ENCODE data around the gene DNAH1. TPM values are rescaled to one million over a fixed set of nuclear protein-coding genes. Genes with fewer than 3 reads are reported as not detected.

The DNAH1 gene
- total RNA-seq, 2 experiments from 2014 or later: 5.8 to 14.2 TPM

DNA sequence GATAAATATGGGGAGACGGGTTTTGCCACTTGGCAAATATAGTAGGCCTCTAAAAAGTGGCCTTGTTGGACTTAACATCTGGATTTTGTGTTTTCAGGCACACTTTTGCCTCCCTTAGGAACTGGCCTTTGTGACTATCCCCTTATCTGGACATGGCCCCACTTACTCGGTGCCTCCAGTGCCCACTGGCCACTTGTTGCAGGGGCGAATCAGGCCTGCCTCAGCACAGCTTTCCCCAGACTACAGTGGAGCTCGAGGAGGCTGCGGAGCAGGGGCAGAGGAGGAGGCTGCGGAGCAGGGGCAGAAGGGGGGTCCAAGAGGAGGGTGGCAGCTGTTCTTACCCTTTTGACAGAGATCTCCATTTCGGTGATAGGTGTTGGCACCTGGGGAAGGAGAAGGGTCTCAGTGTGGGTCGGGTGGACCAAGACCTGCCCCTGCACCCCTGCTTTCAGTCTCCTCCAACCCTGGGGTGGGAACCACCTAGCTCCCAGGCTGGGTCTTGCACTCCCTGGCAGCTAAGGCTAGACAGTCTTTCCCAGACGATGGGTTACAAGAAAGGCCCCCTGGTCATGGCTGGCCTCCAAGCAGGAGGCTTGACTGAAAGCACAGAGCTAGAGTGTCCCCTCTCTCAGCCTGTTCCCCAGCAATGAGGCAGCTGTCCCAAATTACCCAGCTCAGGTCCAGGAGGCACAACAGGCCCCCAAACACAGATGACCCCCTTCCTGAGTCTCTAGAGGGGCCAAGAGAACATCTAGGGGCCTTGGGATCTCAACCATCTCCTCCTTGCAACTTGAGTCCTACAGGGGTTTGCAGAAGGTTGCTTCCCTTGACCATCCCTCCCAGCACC, 122.7 kb downstream of the DNAH1 start:
- no peaks in the 10 kb centered on the region for H3K36me3 ChIP-seq (ENCODE audit: insufficient read depth, low read length)
- POLR2A ChIA-PET: no interaction called here
- no peaks in the 10 kb centered on the region for H3K9me3 ChIP-seq (ENCODE audit: low read length)
- H3K4me2 ChIP-seq (ENCODE audit: low read length): no peak overlapping the region
- H2AFZ ChIP-seq (ENCODE audit: low read length): no peak overlapping the region
- CTCF ChIA-PET (ENCODE audit: unreplicated experiment): no interaction called here
- peaks cover 8% of the 10 kb centered on the region for H3K4me1 ChIP-seq (ENCODE audit: insufficient read depth, low read length, poor library complexity, severe bottlenecking)
- H3K9me2 ChIP-seq (ENCODE audit: insufficient read depth, low read length): no peaks in the 10 kb centered on the region
- no TSS peak for BruUV-seq (replicated peaks)
- no peak overlapping the region for H3K4me3 ChIP-seq (ENCODE audit: low read depth, low read length, poor library complexity, severe bottlenecking)
- no peaks in the 10 kb centered on the region for H3K79me2 ChIP-seq (ENCODE audit: insufficient read depth, low read depth, low read length)
- H4K20me1 ChIP-seq (ENCODE audit: insufficient read depth, low read length): no peaks in the 10 kb centered on the region
- H3K27ac ChIP-seq (ENCODE audit: low read depth, low read length, poor library complexity, severe bottlenecking): no peak overlapping the region
- TF ChIP-seq, protein P1, sequence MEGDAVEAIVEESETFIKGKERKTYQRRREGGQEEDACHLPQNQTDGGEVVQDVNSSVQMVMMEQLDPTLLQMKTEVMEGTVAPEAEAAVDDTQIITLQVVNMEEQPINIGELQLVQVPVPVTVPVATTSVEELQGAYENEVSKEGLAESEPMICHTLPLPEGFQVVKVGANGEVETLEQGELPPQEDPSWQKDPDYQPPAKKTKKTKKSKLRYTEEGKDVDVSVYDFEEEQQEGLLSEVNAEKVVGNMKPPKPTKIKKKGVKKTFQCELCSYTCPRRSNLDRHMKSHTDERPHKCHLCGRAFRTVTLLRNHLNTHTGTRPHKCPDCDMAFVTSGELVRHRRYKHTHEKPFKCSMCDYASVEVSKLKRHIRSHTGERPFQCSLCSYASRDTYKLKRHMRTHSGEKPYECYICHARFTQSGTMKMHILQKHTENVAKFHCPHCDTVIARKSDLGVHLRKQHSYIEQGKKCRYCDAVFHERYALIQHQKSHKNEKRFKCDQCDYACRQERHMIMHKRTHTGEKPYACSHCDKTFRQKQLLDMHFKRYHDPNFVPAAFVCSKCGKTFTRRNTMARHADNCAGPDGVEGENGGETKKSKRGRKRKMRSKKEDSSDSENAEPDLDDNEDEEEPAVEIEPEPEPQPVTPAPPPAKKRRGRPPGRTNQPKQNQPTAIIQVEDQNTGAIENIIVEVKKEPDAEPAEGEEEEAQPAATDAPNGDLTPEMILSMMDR (conservative IDR thresholded peaks at IDR 0.05; ENCODE audit: low read length): no peak
- TF ChIP-seq EZH2phosphoT487 (IDR thresholded peaks at IDR 0.05; ENCODE audit: borderline replicate concordance, low read depth, low read length): no peak
- intact Hi-C loops (cut with micrococcal nuclease; ENCODE audit: unreplicated experiment): no loop called here
- no peak for DNase-seq (ENCODE audit: low spot score)

DNA sequence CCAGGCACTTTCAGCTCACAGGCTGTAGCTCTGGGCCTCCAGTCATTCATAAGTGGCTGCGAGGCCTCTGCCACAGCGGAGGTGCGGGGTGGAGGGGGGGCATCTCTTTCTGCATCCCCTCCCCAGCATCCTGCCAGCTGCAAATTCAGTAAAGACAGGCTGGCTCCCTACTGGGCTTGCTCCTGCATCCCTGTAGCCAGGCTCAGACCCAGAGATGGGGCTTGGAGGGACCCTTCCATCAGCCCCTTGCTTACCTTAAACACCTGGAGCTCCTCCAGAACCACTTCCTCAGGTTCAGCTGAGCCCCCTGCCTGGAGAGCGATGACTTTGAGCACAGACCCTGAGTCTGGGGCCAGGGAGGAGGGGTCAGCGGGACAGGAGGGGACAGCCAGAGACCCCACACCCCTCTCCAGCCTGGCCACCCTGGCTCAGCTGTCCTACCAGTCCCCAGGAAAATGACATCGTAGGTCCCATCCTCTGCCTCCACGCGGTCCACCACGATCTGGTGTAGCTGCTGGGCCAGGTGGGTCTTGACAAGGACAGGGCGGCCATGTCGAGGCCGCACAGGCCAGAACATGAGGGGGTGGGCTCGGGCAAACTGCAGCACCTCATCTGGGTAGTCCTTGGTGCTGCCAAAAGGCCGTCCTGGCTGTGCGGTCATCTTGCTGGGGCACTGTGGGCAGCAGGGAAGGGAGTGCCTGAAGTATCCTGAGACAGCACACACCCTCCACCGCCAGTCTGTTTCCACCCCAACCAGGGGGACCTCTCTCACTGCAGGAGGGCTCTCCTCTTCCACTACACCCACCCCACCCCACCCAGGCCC, 123.5 kb downstream of the DNAH1 start:
- H3K9me2 ChIP-seq (ENCODE audit: insufficient read depth, low read length): no peaks in the 10 kb centered on the region
- peaks cover 8% of the 10 kb centered on the region for H3K4me1 ChIP-seq (ENCODE audit: insufficient read depth, low read length, poor library complexity, severe bottlenecking)
- H3K79me2 ChIP-seq (ENCODE audit: insufficient read depth, low read depth, low read length): no peaks in the 10 kb centered on the region
- H2AFZ ChIP-seq (ENCODE audit: low read length): no peak overlapping the region
- DNase-seq (ENCODE audit: low spot score): no peak
- H3K9me3 ChIP-seq (ENCODE audit: low read length): no peaks in the 10 kb centered on the region
- no peaks in the 10 kb centered on the region for H4K20me1 ChIP-seq (ENCODE audit: insufficient read depth, low read length)
- no peak overlapping the region for H3K4me2 ChIP-seq (ENCODE audit: low read length)
- POLR2A ChIA-PET: no interaction called here
- BruUV-seq (replicated peaks): no TSS peak
- no peaks in the 10 kb centered on the region for H3K36me3 ChIP-seq (ENCODE audit: insufficient read depth, low read length)
- H3K4me3 ChIP-seq (ENCODE audit: low read depth, low read length, poor library complexity, severe bottlenecking): no peak overlapping the region
- intact Hi-C loops (cut with micrococcal nuclease; ENCODE audit: unreplicated experiment): loop anchor here (10.0 kb wide), 1 partner anchor 65 kb away; no protein-coding TSS in a partner anchor
- H3K27ac ChIP-seq (ENCODE audit: low read depth, low read length, poor library complexity, severe bottlenecking): no peak overlapping the region
- TF ChIP-seq, protein P1 (conservative IDR thresholded peaks at IDR 0.05; ENCODE audit: low read length): no peak
- no peak for TF ChIP-seq EZH2phosphoT487 (IDR thresholded peaks at IDR 0.05; ENCODE audit: borderline replicate concordance, low read depth, low read length)
- CTCF ChIA-PET (ENCODE audit: unreplicated experiment): no interaction called here
